GM19238 (cell line): Measurements from ENCODE around the gene SCN5A.

Experiments used
- DNase-seq: peaks from one replicate; pipeline ENCODE4 v3.0.0; 2011; ENCODE audit warnings: low spot score; ENCODE audit not compliant: insufficient read length

The SCN5A gene

GRCh38 chr3:38623539-38623938 is 25.9 kb downstream of the SCN5A start:
- DNase-seq, result no peak

- no peak for DNase-seq
These were observed 27.2 kb downstream of the SCN5A start for GRCh38 chr3:38622336-38622735.

- DNase-seq, result no peak
These were observed 29.3 kb downstream of the SCN5A start for GRCh38 chr3:38620236-38620635.

- DNase-seq, result no peak
These were observed 31.1 kb downstream of the SCN5A start for GRCh38 chr3:38618343-38618742.

GRCh38 chr3:38617586-38617985 is 31.9 kb downstream of the SCN5A start:
- DNase-seq, result no peak

GRCh38 chr3:38617137-38617536 is 32.4 kb downstream of the SCN5A start:
- DNase-seq, result no peak

- DNase-seq, result no peak
These were observed 32.8 kb downstream of the SCN5A start for GRCh38 chr3:38616658-38617057.

GRCh38 chr3:38616111-38616510 is 33.4 kb downstream of the SCN5A start:
- no peak for DNase-seq

- no peak for DNase-seq
These were observed 34.7 kb downstream of the SCN5A start for GRCh38 chr3:38614651-38615352.

- DNase-seq, result no peak
These were observed 35.4 kb downstream of the SCN5A start for GRCh38 chr3:38614091-38614490.

GRCh38 chr3:38613426-38613825 is 36.1 kb downstream of the SCN5A start:
- DNase-seq, result no peak

GRCh38 chr3:38611866-38612265 is 37.6 kb downstream of the SCN5A start:
- no peak for DNase-seq

- DNase-seq, result no peak
These were observed 38.6 kb downstream of the SCN5A start for GRCh38 chr3:38610934-38611333.

- no peak for DNase-seq
These were observed 39.1 kb downstream of the SCN5A start for GRCh38 chr3:38610436-38610835.

GRCh38 chr3:38609386-38610111 is 39.9 kb downstream of the SCN5A start:
- DNase-seq, result no peak

- DNase-seq, result no peak
These were observed 40.5 kb downstream of the SCN5A start for GRCh38 chr3:38608961-38609360.

- no peak for DNase-seq
These were observed 41.3 kb downstream of the SCN5A start for GRCh38 chr3:38608086-38608775.

- DNase-seq, result no peak
These were observed 42.9 kb downstream of the SCN5A start for GRCh38 chr3:38606561-38606960.

GRCh38 chr3:38605981-38606380 is 43.5 kb downstream of the SCN5A start:
- no peak for DNase-seq

GRCh38 chr3:38604246-38604645 is 45.2 kb downstream of the SCN5A start:
- no peak for DNase-seq

- DNase-seq, result no peak
These were observed 45.8 kb downstream of the SCN5A start for GRCh38 chr3:38603731-38604131.

- no peak for DNase-seq
These were observed 46.8 kb downstream of the SCN5A start for GRCh38 chr3:38602576-38603250.
